Uterus (tissue), 2 donors: ENCODE measurements around the gene BCL11B.

Source experiments
- POLR2A ChIP-seq, 2 donors: fragments of 450-650 bp; IDR thresholded peaks; one replicate each; pipeline ENCODE4 v1.6.1; 2016; ENCODE audit warnings: antibody characterized with exemption in 2 of 2, mild to moderate bottlenecking in 1 of 2, moderate library complexity in 1 of 2
- TF ChIP-seq, protein P1 (sequence below), 4 experiments: fragments of 200-600 bp in 2 of 4; fragments of 450-650 bp in 2 of 4; sonication (generic) in 2 of 4; IDR thresholded peaks; one replicate each; pipeline ENCODE4 v1.5.1; 2016 to 2019; ENCODE audit warnings: antibody characterized with exemption in 4 of 4, mild to moderate bottlenecking in 2 of 4, moderate library complexity in 1 of 4

DNA sequence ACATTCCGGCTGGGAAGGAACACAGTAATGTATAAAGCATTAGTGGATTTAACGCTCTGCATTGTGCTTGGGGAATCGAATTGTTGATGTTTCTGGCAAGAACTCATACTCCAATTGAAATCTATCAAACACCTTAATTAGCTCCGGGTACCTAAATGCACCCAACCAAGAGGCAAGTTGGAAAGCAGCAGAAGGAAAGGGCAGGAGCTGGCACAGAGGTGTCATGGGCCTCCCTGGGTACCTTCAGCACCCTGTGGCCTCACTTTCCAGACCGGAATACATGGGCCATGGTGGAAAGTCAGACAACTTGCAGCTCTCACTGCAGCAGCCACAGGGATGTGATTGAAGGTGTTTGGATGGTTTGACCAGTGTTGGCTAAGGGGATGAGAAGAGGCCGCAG is 6.8 kb upstream of the BCL11B start:
- TF ChIP-seq, protein P1, sequence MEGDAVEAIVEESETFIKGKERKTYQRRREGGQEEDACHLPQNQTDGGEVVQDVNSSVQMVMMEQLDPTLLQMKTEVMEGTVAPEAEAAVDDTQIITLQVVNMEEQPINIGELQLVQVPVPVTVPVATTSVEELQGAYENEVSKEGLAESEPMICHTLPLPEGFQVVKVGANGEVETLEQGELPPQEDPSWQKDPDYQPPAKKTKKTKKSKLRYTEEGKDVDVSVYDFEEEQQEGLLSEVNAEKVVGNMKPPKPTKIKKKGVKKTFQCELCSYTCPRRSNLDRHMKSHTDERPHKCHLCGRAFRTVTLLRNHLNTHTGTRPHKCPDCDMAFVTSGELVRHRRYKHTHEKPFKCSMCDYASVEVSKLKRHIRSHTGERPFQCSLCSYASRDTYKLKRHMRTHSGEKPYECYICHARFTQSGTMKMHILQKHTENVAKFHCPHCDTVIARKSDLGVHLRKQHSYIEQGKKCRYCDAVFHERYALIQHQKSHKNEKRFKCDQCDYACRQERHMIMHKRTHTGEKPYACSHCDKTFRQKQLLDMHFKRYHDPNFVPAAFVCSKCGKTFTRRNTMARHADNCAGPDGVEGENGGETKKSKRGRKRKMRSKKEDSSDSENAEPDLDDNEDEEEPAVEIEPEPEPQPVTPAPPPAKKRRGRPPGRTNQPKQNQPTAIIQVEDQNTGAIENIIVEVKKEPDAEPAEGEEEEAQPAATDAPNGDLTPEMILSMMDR (IDR thresholded peaks at IDR 0.05): no peak
- no peak for TF ChIP-seq POLR2A (IDR thresholded peaks at IDR 0.05)
